Mesodermal cell (in vitro differentiated cells): Measurements from ENCODE around the gene GPC5.
"Not testable (repeated sequence)": the region's sequence is repeated elsewhere in the genome, so short reads cannot be mapped to it uniquely, and the experiment has no call there.

Experiments used
- H3K27ac ChIP-seq: 2 replicates; pipeline ENCODE4 v1.7.0; 2013; ENCODE audit warnings: mild to moderate bottlenecking, low read depth, low read length, moderate library complexity; ENCODE audit not compliant: severe bottlenecking
- H3K36me3 ChIP-seq: 2 replicates; pipeline ENCODE4 v1.7.1; 2013; ENCODE audit warnings: mild to moderate bottlenecking, low read length, moderate library complexity; ENCODE audit not compliant: control insufficient read depth, insufficient read depth
- H3K4me1 ChIP-seq: one replicate; pipeline ENCODE4 v1.7.1; 2013; ENCODE audit warnings: mild to moderate bottlenecking, low read length; ENCODE audit not compliant: insufficient read depth, control insufficient read depth, poor library complexity, severe bottlenecking
- H3K4me3 ChIP-seq: 2 replicates; pipeline ENCODE4 v1.7.0; 2013; ENCODE audit warnings: low read length, control low read depth, mild to moderate bottlenecking; ENCODE audit not compliant: insufficient read depth, poor library complexity, severe bottlenecking; ENCODE audit errors: extremely low read depth
- H3K9me3 ChIP-seq: 2 replicates; pipeline ENCODE4 v1.7.1; 2013; ENCODE audit warnings: mild to moderate bottlenecking, low read length, moderate library complexity; ENCODE audit not compliant: control insufficient read depth
- WGBS, 2 experiments: methylation state at CpG; one replicate each; pipeline ENCODE4 v1.1.5; 2013; ENCODE audit warnings: missing lambda C conversion rate in 2 of 2; ENCODE audit not compliant: insufficient coverage in 2 of 2; 5-methylcytosine and 5-hydroxymethylcytosine counted together

The GPC5 gene

GRCh38 chr13:92513672-92514071 lies 1115.3 kb downstream of the GPC5 start:
- Histone ChIP-seq H3K36me3 (no peaks in the 10 kb centered on the region), H3K27ac (no peak overlapping the region), H3K9me3 (no peaks in the 10 kb centered on the region), H3K4me3 (no peak overlapping the region), H3K4me1 (no peaks in the 10 kb centered on the region)
- no CpG with 5 or more reads among the region's 1 CpG for WGBS, 2 experiments

- no peak overlapping the region for H3K27ac ChIP-seq
- H3K9me3 ChIP-seq = no peaks in the 10 kb centered on the region
Observed at GRCh38 chr13:92514420-92515125, 1116.2 kb downstream of the GPC5 start.

GRCh38 chr13:92516878-92517277 lies 1118.5 kb downstream of the GPC5 start:
- H3K9me3 ChIP-seq, H3K4me3 ChIP-seq, H3K4me1 ChIP-seq, H3K27ac ChIP-seq, H3K36me3 ChIP-seq: not testable (repeated sequence)
- whole genome bisulfite sequencing, 2 experiments = 86 to 91% methylated on average over 6 of the region's 6 CpGs

More at GRCh38 chr13:92514420-92515125, 1116.2 kb downstream of the GPC5 start:
- H3K36me3 ChIP-seq = no peaks in the 10 kb centered on the region
- H3K4me1 ChIP-seq = no peaks in the 10 kb centered on the region
- no peak overlapping the region for H3K4me3 ChIP-seq
- WGBS, 2 experiments = 92% methylated on average over 5 of the region's 8 CpGs

GRCh38 chr13:92518622-92519021 lies 1120.2 kb downstream of the GPC5 start:
- not testable (repeated sequence) for H3K27ac ChIP-seq, H3K4me1 ChIP-seq, H3K36me3 ChIP-seq, H3K9me3 ChIP-seq, H3K4me3 ChIP-seq
- no CpG with 5 or more reads among the region's 2 CpGs for WGBS, 2 experiments

GRCh38 chr13:92530364-92530763 lies 1131.9 kb downstream of the GPC5 start:
- Histone ChIP-seq H3K9me3 (no peaks in the 10 kb centered on the region), H3K27ac (no peak overlapping the region), H3K4me1 (no peaks in the 10 kb centered on the region), H3K36me3 (no peaks in the 10 kb centered on the region), H3K4me3 (no peak overlapping the region)
- 80 to 100% methylated on average over 1 of the region's 3 CpGs for WGBS, 2 experiments

- Histone ChIP-seq H3K27ac (no peak overlapping the region), H3K9me3 (no peaks in the 10 kb centered on the region), H3K36me3 (no peaks in the 10 kb centered on the region), H3K4me3 (no peak overlapping the region), H3K4me1 (no peaks in the 10 kb centered on the region)
- WGBS, 2 experiments = 91 to 100% methylated on average over 4 to 5 of the region's 6 CpGs
Observed at GRCh38 chr13:92535222-92536006, 1137.0 kb downstream of the GPC5 start.

- Histone ChIP-seq H3K27ac (no peak overlapping the region), H3K4me1 (no peaks in the 10 kb centered on the region), H3K36me3 (no peaks in the 10 kb centered on the region), H3K4me3 (no peak overlapping the region), H3K9me3 (no peaks in the 10 kb centered on the region)
- no CpG with 5 or more reads among the region's 2 CpGs for WGBS, 2 experiments
Observed at GRCh38 chr13:92537471-92537870, 1139.0 kb downstream of the GPC5 start.

GRCh38 chr13:92538164-92538563 lies 1139.7 kb downstream of the GPC5 start:
- no peaks in the 10 kb centered on the region for H3K36me3 ChIP-seq
- no peak overlapping the region for H3K27ac ChIP-seq
- H3K9me3 ChIP-seq = no peaks in the 10 kb centered on the region
- 89 to 92% methylated on average over 3 of the region's 3 CpGs for WGBS, 2 experiments
- H3K4me1 ChIP-seq = no peaks in the 10 kb centered on the region
- no peak overlapping the region for H3K4me3 ChIP-seq

GRCh38 chr13:92539148-92539547 lies 1140.7 kb downstream of the GPC5 start:
- not testable (repeated sequence) for H3K9me3 ChIP-seq, H3K4me3 ChIP-seq, H3K36me3 ChIP-seq, H3K27ac ChIP-seq, H3K4me1 ChIP-seq
- WGBS, 2 experiments = 89 to 90% methylated on average over 3 of the region's 4 CpGs

- no peaks in the 10 kb centered on the region for H3K36me3 ChIP-seq
- H3K4me3 ChIP-seq = no peak overlapping the region
- H3K27ac ChIP-seq = no peak overlapping the region
- 96% methylated on average over 2 of the region's 3 CpGs; no CpG with 5 or more reads in 1 of the 2 experiments for WGBS, 2 experiments
- no peaks in the 10 kb centered on the region for H3K9me3 ChIP-seq
- peaks cover 3% of the 10 kb centered on the region for H3K4me1 ChIP-seq
Observed at GRCh38 chr13:92547266-92547665, 1148.8 kb downstream of the GPC5 start.

- Histone ChIP-seq H3K9me3 (no peaks in the 10 kb centered on the region), H3K27ac (no peak overlapping the region), H3K4me1 (peaks cover 3% of the 10 kb centered on the region), H3K4me3 (no peak overlapping the region), H3K36me3 (no peaks in the 10 kb centered on the region)
- no CpG with 5 or more reads among the region's 1 CpG for WGBS, 2 experiments
Observed at GRCh38 chr13:92549276-92549675, 1150.9 kb downstream of the GPC5 start.
